Smooth muscle cell of bladder (primary cell): ENCODE results near the gene METTL5. TPM values are rescaled to one million over a fixed set of nuclear protein-coding genes. Genes with fewer than 3 reads are reported as not detected.

Experiments
- total RNA-seq: library from RNA; depleted of rRNA; stranded (reverse); fragments of >200 nt; gene quantifications from 2 replicates; pipeline ENCODE4 v1.2.3, GENCODE V29; 2014

Gene METTL5
- 33.8 and 36.2 TPM in 2 replicates for total RNA-seq

DNA sequence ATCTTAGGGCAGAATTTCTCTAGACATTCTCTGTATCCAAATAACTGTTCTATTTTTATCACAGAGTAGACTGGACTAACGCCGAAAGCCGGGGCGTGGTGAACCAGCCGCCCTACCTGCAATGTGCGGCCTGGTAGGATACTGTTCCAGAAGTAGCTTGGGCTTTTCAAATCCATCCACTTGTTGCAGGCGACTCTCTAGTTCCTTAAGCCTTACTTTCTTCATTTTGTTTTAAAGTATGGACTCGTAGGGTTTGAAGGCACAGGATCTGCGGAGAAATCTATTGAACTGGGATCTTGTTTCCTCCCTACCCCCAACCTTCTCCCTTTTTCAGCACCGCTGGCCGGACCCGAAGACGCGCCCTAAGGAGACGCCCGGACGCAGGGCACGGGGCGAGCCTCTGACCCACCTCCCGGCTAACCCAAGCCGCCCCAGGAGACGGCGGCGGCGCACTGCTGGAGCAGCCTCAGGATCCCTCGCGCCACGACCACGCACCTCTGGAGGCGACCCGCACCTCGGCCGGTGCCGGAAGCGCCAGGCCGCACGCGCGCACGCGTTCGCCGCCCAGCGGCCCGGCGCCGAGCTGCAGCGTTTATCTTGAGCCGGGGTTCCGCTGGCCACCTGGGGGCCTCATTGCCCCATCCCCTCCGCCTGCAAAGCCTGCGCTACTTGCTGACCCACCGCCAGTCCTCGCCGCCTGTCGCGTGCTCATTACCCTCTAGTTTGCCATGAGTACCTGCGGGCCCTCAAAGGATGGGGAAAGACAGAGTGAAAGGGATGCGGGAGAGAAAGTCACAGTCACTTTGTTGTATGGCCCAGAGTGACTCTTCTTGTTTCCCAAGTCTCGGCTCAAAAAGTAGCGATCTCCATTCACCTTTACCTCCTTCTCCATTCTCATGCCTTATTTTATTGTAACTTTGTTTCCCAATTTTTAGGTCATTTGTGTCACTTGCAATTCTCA is at the start of gene METTL5:
Gene METTL5 (minus strand): TSS at position 533 of the 961 bp plus-strand sequence. CDS start 308 bp downstream, at position 225.

DNA sequence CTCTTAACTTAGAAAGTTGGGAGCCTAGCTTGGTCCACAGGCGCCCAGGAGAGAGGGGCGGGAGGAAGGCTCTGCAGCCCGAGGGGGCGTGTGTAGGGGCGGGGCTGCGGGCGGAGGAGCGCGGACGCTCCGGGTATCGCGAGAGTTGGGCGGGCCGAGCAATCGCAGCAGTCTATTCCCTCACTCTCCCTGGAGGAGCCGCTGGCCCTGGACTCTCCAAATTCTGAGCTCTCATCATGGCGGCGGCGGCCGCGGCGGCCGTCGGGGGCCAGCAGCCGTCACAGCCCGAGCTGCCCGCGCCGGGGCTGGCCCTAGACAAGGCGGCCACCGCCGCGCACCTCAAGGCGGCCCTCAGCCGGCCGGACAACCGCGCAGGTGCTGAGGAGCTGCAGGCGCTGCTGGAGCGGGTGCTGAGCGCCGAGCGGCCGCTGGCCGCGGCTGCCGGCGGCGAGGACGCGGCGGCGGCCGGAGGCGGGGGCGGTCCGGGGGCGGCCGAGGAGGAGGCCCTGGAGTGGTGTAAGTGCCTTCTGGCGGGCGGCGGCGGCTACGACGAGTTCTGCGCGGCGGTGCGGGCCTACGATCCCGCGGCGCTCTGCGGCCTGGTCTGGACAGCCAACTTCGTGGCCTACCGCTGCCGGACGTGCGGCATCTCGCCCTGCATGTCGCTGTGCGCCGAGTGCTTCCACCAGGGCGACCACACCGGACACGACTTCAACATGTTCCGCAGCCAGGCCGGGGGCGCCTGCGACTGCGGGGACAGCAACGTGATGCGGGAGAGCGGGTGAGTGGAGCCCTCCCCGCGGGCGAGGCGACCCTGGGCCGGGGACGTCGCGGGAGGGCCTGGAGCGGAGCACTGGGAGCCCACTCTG is 2.8 kb upstream of the METTL5 start, which contains the start of gene UBR3:
Gene UBR3 (plus strand): TSS at position 183 of the 869 bp plus-strand sequence. CDS start 54 bp downstream, at position 237.

DNA sequence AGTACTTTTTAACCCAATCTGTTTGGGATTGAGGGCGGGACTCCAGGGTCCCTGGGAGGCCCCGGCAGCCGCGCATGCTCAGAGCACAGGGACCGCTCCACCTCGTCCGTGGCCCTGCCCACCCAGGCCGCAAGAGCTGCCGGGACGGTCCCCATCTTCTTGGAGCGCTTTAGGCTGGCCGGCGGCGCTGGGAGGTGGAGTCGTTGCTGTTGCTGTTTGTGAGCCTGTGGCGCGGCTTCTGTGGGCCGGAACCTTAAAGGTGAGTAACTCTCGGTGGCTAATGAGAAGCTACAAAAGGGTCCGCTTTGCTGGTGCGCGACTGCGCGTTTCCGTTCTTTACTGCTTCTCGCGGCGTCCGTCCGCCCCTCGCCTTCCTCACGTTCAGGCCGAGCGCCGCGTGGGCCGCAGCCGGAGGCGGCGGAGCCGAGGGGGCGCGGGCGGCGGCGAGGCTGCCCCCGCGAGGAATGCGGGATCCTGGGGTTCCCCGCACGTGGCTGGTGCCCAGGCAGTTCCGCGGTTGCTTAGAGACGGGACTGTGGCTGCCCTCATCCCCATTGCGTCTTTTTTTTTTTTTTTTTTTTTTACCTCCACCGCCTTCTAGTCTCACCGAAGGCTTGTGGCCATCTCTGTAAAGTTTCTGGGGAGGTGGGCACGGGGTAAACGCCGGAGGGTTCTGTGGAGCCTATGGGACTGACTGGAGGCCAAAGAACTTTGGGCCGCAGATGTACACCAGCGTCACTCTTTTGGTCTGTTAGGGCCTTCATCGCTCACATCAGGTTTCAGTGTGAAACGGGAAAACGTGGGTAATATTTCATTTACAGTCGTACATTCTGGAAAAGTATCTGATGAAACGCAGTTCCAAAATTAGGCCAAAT is 25.8 kb downstream of the METTL5 start, which contains the start of gene SSB:
Gene SSB (plus strand): TSS at position 154 of the 875 bp plus-strand sequence. CDS start 2,090 bp downstream, outside the sequence.

Other genes starting within 250 kb of the METTL5 start
- gene PPIG, start 240.6 kb downstream of the METTL5 start, total RNA-seq = 19.6 and 22.9 TPM in 2 replicates
- under 0.01 TPM in 1 of 2 replicates, not detected in the other for gene CFAP210, start 130.5 kb downstream of the METTL5 start, total RNA-seq
- 1.9 and 2.4 TPM in 2 replicates for gene PHOSPHO2, start 130.4 kb downstream of the METTL5 start, total RNA-seq
- 4.2 and 4.8 TPM in 2 replicates for gene KLHL23, start 91.1 kb downstream of the METTL5 start, total RNA-seq
- 74.7 and 86.8 TPM in 2 replicates for gene SSB, start 26.0 kb downstream of the METTL5 start, total RNA-seq
- 30.7 and 32.9 TPM in 2 replicates for gene UBR3, start 2.5 kb upstream of the METTL5 start, total RNA-seq